Astrocyte of the cerebellum (primary cell): ENCODE measurements around the gene SEMA5A.

ENCODE experiments used
- DNase-seq: peaks from one replicate; pipeline ENCODE4 v3.0.0-alpha.2; 2011; ENCODE audit warnings: low read depth
- H3K4me3 ChIP-seq: 2 replicates; pipeline ENCODE4 v1.5.1; 2011; ENCODE audit warnings: mild to moderate bottlenecking, low read depth, low read length, moderate library complexity
- in situ Hi-C: cut with HindIII; loops from 2 replicates; pipeline ENCODE4 v1.10.0; 2017; ENCODE audit warnings: low sequenced_read_pairs
- TF ChIP-seq, protein P1 (sequence below): IDR thresholded peaks from 2 replicates; pipeline ENCODE4 v1.5.1; 2012; ENCODE audit warnings: low read length, low read depth, moderate library complexity, mild to moderate bottlenecking; ENCODE audit errors: missing control alignments

The SEMA5A gene

DNA sequence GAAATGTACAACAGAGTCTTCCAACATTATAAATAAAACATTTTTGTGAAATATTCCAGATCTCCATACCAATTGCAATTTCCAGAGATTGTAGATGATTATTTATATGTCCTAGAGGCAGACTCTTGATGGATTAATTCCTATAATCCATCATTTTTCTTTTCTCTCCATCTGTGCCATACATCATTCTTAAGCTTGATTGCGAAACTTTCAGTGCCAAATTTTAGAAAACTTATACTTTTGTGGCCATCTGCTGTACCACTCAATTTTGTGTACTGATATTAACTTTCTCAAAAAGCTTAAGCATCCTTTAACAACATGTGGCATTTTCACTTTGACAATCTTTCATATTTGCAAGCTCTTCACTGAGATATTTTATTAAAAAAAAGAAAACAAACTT is 446.9 kb downstream of the SEMA5A start:
- in situ Hi-C loops = no loop called here
- TF ChIP-seq, protein P1, sequence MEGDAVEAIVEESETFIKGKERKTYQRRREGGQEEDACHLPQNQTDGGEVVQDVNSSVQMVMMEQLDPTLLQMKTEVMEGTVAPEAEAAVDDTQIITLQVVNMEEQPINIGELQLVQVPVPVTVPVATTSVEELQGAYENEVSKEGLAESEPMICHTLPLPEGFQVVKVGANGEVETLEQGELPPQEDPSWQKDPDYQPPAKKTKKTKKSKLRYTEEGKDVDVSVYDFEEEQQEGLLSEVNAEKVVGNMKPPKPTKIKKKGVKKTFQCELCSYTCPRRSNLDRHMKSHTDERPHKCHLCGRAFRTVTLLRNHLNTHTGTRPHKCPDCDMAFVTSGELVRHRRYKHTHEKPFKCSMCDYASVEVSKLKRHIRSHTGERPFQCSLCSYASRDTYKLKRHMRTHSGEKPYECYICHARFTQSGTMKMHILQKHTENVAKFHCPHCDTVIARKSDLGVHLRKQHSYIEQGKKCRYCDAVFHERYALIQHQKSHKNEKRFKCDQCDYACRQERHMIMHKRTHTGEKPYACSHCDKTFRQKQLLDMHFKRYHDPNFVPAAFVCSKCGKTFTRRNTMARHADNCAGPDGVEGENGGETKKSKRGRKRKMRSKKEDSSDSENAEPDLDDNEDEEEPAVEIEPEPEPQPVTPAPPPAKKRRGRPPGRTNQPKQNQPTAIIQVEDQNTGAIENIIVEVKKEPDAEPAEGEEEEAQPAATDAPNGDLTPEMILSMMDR = no peak
- DNase-seq = no peak
- H3K4me3 ChIP-seq = no peak overlapping the region

DNA sequence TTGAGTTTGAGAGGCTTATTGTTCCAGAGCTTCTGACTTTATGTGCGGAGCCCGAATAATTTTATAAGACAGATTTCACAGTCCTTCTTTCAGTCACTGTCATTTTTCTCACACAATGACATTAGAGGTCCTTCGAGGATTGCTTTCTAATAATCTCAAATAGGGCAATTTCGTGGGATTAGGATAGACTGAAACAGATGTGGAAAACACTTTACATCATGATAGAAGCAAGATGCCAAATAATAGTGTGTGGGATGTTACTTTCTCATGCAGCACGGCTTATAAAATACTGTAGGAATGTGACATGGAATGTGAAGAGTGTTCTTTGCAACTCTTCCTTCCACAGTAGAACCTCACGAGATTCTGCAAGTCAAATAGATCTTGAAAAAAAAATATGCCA is 451.3 kb downstream of the SEMA5A start:
- TF ChIP-seq, protein P1 = no peak
- H3K4me3 ChIP-seq = no peak overlapping the region
- in situ Hi-C loops = no loop called here
- DNase-seq = no peak

DNA sequence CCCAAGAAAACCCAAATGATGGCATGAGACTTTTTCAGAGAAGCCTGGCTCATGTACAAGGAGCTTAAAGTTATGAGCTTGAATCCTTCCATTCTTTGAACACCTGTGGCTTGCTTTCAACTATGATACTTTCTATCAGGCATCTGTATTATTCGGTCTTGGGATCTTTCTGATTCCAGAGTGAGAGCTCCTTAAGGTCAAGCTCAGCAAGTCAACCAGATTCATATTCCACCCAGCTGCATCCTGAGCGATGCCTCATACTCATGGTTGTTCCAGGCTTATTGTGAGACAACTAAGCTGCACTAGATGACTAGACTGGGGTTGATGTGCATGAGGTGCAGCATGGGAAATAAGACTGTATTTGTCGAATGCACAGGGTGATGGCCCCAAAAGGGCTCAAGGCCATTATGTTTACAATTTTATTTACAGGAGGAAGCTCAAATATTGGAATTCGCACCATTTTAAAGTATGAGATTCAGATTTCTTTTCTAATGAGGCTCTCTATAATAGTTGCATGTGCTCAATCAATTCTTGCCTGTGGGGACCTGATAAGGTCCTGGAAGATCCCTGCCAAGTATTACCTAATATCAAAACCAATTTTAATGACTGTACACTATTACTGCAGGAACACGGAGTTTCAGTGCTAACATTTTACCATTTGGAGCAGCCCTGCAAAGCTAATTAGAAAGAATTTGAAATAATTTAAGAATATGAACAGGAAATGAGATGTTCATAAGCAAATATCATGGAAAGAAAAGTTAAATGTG is 453.8 kb downstream of the SEMA5A start:
- no peak for DNase-seq
- TF ChIP-seq, protein P1 = no peak
- in situ Hi-C loops = no loop called here
- no peak overlapping the region for H3K4me3 ChIP-seq

DNA sequence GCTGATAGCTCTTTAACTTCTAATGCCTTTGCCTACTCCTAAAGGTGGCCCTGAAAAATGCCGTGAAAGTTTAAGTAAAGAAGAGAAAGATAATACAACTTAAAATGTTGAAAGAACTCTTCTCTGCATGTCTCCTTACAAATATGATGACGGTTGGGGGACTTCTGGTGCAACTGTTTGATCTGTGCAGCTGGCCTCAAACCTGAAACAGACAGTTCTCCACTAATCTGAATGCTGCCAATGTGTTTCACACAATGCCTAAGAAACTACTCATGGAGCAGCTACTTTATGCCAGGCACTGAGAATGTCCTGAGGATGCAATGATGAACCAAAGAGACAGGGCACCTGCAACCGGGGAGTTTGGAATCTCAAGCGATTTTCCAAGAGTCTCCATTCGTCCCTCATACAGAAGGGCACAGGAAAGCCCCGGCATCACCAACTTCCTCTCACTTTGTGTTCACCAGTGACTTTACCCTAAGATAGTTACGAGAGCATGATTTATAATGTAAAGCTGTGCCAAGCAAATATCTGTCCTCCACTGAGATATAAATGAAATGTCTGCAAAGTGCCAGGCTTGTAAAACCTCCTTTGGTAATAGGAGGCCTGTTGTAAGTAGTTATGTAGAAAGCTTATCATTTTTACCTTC is 455.4 kb downstream of the SEMA5A start:
- DNase-seq = no peak
- TF ChIP-seq, protein P1 = no peak
- H3K4me3 ChIP-seq = no peak overlapping the region
- in situ Hi-C loops = no loop called here

DNA sequence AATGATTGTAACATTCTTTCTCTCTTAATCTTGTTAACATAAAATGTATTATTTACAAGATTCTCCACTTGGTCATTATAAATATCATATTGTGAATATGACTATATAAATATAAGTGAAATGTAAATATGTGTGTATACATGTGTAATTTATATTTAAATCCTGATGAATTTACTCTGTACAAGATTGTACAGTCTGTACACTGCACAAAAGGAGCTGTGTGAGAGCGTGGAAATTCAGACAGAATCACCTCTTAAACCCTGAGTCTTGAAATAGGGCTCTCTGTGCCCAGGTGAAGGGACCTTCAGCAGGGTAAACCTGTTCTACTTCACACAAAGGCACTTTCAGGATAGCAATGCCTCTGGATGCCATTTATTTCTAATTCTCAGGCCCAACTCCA is 456.0 kb downstream of the SEMA5A start:
- no peak for DNase-seq
- in situ Hi-C loops = no loop called here
- no peak overlapping the region for H3K4me3 ChIP-seq
- TF ChIP-seq, protein P1 = no peak

DNA sequence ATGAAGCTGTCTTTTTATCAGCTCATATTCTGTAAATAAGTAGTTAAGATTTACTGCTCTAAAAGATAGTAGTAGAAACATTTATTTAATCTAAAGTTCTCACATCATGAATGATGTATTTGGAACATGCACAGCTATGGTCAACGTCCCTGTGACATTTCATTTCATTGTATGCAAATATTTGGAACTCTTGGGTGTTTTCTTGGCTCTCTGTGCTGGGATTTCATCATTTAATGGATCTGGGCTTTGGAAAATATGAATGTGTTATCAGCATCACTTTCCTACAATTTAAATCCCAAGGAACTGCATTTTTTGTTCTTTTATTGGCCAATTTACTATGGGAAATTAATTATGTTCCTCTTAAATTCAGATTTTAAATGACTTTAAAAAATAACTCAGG is 462.9 kb downstream of the SEMA5A start:
- no peak for DNase-seq
- no peak overlapping the region for H3K4me3 ChIP-seq
- TF ChIP-seq, protein P1 = no peak
- in situ Hi-C loops = no loop called here
